DOHH2 (cell line): ENCODE measurements around the gene C1QB.

Experiments
- EZH2phosphoT487 ChIP-seq: fragments of 200-600 bp; sonication (generic); IDR thresholded peaks from 2 replicates; pipeline ENCODE4 v1.6.1; 2017; ENCODE audit warnings: borderline replicate concordance, mild to moderate bottlenecking, antibody characterized with exemption, low read length, moderate library complexity, mixed read lengths
- TF ChIP-seq, protein P1 (sequence below): fragments of 200-600 bp; sonication (generic); IDR thresholded peaks from one replicate; pipeline ENCODE4 v1.5.1; 2014; ENCODE audit warnings: antibody characterized with exemption, mild to moderate bottlenecking, low read depth, low read length; ENCODE audit not compliant: poor library complexity, severe bottlenecking

DNA sequence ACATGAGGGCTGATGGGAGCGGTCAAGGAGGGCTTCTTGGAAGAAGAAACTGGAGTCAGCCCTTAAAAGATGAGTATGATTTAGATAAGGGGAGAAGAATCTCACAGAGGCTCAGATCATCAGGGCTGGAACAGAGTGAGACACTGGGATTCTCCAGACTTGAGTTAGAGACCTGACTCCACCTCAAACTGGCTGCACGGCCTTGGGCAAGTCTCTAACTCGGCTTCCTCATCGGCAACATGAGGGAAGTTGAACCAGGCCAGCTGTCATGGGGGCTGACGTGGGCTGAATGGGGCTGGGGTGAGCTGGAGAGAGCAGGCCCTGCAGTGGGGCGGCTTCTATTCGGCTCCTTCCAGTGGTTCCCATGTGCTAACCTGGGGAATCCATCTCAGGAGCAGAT lies 7.1 kb upstream of the C1QB start:
- TF ChIP-seq EZH2phosphoT487 = no peak
- TF ChIP-seq, protein P1, sequence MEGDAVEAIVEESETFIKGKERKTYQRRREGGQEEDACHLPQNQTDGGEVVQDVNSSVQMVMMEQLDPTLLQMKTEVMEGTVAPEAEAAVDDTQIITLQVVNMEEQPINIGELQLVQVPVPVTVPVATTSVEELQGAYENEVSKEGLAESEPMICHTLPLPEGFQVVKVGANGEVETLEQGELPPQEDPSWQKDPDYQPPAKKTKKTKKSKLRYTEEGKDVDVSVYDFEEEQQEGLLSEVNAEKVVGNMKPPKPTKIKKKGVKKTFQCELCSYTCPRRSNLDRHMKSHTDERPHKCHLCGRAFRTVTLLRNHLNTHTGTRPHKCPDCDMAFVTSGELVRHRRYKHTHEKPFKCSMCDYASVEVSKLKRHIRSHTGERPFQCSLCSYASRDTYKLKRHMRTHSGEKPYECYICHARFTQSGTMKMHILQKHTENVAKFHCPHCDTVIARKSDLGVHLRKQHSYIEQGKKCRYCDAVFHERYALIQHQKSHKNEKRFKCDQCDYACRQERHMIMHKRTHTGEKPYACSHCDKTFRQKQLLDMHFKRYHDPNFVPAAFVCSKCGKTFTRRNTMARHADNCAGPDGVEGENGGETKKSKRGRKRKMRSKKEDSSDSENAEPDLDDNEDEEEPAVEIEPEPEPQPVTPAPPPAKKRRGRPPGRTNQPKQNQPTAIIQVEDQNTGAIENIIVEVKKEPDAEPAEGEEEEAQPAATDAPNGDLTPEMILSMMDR = no peak
